ENCODE results near the gene SPAM1. TPM values are rescaled to one million over a fixed set of nuclear protein-coding genes. Genes with fewer than 3 reads are reported as not detected.

The SPAM1 gene
- total RNA-seq, 8 experiments from 2014 or later, result 0.14 to 0.28 (median 0.17) TPM; not detected in 5

DNA sequence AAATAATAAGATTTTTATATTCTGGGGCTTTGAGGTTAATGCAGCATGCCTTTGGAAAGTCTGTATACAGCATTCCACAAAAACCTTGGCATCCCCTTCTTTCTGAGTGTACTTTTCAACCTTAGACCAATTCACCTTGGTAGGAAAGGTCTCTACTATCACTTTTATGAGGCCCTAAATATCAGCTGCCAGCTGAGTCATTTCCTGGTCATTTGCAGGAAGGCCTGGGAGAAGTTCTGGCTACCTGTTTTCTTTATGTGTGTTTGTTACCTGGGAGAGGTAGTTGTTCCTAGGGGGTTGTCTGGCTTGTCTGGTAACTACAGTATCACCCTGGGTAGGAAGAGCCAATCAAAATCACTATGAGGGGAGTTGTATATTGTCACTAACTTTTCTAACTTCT, 4.1 kb downstream of the SPAM1 start:
- ATAC-seq (replicated peaks in 6 of 8), result no peak
- in situ Hi-C loops (cut with MboI; ENCODE audit: low pct_unique_long_range_greater_than_20kb in 2 of 9, low sequenced_read_pairs in 9 of 9, unreplicated experiment in 9 of 9), result no loop called here
- no peak overlapping the region for H3K27ac ChIP-seq
- no peaks in the 10 kb centered on the region for H3K4me1 ChIP-seq (replicated peaks in 1 of 2)
- no peak overlapping the region for H3K4me3 ChIP-seq

GRCh38 chr7:123929655-123930054, 4.6 kb downstream of the SPAM1 start:
- Histone ChIP-seq H3K27ac (no peak overlapping the region), H3K4me3 (no peak overlapping the region), H3K4me1 (replicated peaks in 1 of 2) (no peaks in the 10 kb centered on the region)
- ATAC-seq (replicated peaks in 6 of 8), result no peak
- WGBS, 10 experiments, result 0 to 83% (median 43%) methylated on average over 1 to 2 of the region's 2 CpGs; no CpG with 5 or more reads in 1 of the 10 experiments
- in situ Hi-C loops (cut with MboI; ENCODE audit: low pct_unique_long_range_greater_than_20kb in 2 of 9, low sequenced_read_pairs in 9 of 9, unreplicated experiment in 9 of 9), result no loop called here

GRCh38 chr7:123935436-123936381, 10.7 kb downstream of the SPAM1 start:
- Histone ChIP-seq H3K27ac (no peak overlapping the region), H3K4me1 (replicated peaks in 1 of 2) (no peaks in the 10 kb centered on the region), H3K4me3 (no peak overlapping the region)
- in situ Hi-C loops (cut with MboI; ENCODE audit: low pct_unique_long_range_greater_than_20kb in 2 of 9, low sequenced_read_pairs in 9 of 9, unreplicated experiment in 9 of 9), result no loop called here
- no peak for ATAC-seq (replicated peaks in 6 of 8)
- WGBS, 10 experiments, result 0 to 67% (median 0%) methylated on average over 1 of the region's 1 CpG; no CpG with 5 or more reads in 6 of the 10 experiments

DNA sequence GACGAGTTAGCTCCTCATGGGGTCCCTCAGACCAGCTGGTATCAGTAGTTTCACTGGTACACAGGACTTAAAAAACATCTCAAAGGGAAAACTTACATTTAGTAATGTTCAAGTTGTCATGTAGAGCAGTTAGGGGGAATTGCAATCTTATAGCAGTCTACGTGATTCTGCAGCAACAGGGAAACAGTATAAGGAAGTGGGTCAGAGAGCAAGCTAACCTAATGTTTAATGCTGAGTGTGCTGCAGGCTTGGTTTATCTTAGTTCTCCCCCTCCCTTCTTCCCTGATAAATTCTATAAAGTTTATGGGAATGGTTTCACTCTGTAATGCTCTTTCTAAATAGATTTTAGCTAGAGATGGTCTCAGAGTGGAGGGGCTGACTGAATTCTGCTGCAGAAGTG, 11.3 kb downstream of the SPAM1 start:
- ATAC-seq (replicated peaks in 6 of 8), result no peak
- H3K4me3 ChIP-seq, result no peak overlapping the region
- in situ Hi-C loops (cut with MboI; ENCODE audit: low pct_unique_long_range_greater_than_20kb in 2 of 9, low sequenced_read_pairs in 9 of 9, unreplicated experiment in 9 of 9), result no loop called here
- no peaks in the 10 kb centered on the region for H3K4me1 ChIP-seq (replicated peaks in 1 of 2)
- WGBS, 10 experiments, result 0 to 100% (median 43%) methylated on average over 1 to 2 of the region's 2 CpGs; no CpG with 5 or more reads in 4 of the 10 experiments
- no peak overlapping the region for H3K27ac ChIP-seq

GRCh38 chr7:123939784-123940183, 14.7 kb downstream of the SPAM1 start:
- whole genome bisulfite sequencing, 10 experiments, result 3 to 91% (median 20%) methylated on average over 2 to 3 of the region's 3 CpGs; no CpG with 5 or more reads in 5 of the 10 experiments
- Histone ChIP-seq H3K4me1 (replicated peaks in 1 of 2) (no peaks in the 10 kb centered on the region), H3K4me3 (no peak overlapping the region), H3K27ac (no peak overlapping the region)
- no peak for ATAC-seq (replicated peaks in 6 of 8)
- in situ Hi-C loops (cut with MboI; ENCODE audit: low pct_unique_long_range_greater_than_20kb in 2 of 9, low sequenced_read_pairs in 9 of 9, unreplicated experiment in 9 of 9), result no loop called here

- no peaks in the 10 kb centered on the region for H3K4me1 ChIP-seq (replicated peaks in 1 of 2)
- H3K27ac ChIP-seq, result no peak overlapping the region
- in situ Hi-C loops (cut with MboI; ENCODE audit: low pct_unique_long_range_greater_than_20kb in 2 of 9, low sequenced_read_pairs in 9 of 9, unreplicated experiment in 9 of 9), result no loop called here
- no peak overlapping the region for H3K4me3 ChIP-seq
- ATAC-seq (replicated peaks in 6 of 8), result no peak
- 0 to 86% (median 67%) methylated on average over 1 to 3 of the region's 3 CpGs for WGBS, 10 experiments
Observed at GRCh38 chr7:123941391-123942180, 16.5 kb downstream of the SPAM1 start.

DNA sequence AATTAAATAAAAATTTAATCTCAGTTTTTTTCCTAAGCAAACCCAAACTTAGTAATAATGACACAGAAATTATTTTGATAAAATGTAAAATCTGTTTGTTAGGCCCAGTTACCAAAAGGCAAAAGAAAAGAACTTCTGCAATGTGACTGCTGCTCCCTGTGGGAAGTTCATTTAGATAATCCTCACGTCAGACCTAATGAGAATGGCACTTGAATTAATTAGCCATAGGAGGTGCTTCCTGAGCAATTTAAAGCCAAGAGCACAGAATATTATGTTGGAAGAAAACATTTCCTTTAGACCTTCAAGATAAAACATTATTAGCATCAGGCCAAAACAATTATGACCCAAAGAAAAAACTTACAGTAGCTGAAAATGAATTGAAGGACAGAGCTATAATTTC, 19.4 kb downstream of the SPAM1 start:
- no peak for ATAC-seq (replicated peaks in 6 of 8)
- Histone ChIP-seq H3K4me3 (no peak overlapping the region), H3K4me1 (replicated peaks in 1 of 2) (no peaks in the 10 kb centered on the region), H3K27ac (no peak overlapping the region)
- in situ Hi-C loops (cut with MboI; ENCODE audit: low pct_unique_long_range_greater_than_20kb in 2 of 9, low sequenced_read_pairs in 9 of 9, unreplicated experiment in 9 of 9), result no loop called here
- WGBS, 10 experiments, result 0 to 83% (median 29%) methylated on average over 1 of the region's 1 CpG; no CpG with 5 or more reads in 2 of the 10 experiments

GRCh38 chr7:123945938-123946337, 20.9 kb downstream of the SPAM1 start:
- H3K4me3 ChIP-seq, result no peak overlapping the region
- no peak overlapping the region for H3K27ac ChIP-seq
- 0 to 67% (median 57%) methylated on average over 1 of the region's 1 CpG; no CpG with 5 or more reads in 5 of the 10 experiments for WGBS, 10 experiments
- H3K4me1 ChIP-seq (replicated peaks in 1 of 2), result no peaks in the 10 kb centered on the region
- in situ Hi-C loops (cut with MboI; ENCODE audit: low pct_unique_long_range_greater_than_20kb in 2 of 9, low sequenced_read_pairs in 9 of 9, unreplicated experiment in 9 of 9), result no loop called here
- no peak for ATAC-seq (replicated peaks in 6 of 8)

DNA sequence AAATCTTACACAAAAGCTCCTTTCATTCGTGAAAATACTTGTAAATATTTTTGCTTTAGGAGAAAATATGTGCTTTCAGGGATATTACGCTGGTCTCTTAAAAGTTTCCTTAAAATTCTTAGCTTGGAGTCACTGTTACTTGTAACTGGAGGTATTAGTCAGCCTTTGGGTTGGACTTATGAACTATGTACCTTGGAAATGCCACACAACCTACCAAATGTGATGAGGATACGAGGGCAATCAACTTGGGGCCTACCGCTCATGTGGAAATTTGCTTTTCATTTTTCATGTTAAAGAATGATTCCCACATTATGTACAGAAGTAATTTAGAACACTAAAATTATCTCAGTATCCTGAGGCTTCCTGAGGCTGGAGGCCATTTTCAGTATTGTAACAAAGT, 23.1 kb downstream of the SPAM1 start:
- 7 to 94% (median 63%) methylated on average over 2 to 4 of the region's 4 CpGs; no CpG with 5 or more reads in 1 of the 10 experiments for WGBS, 10 experiments
- ATAC-seq (replicated peaks in 6 of 8), result no peak
- H3K4me1 ChIP-seq (replicated peaks in 1 of 2), result no peaks in the 10 kb centered on the region
- H3K27ac ChIP-seq, result no peak overlapping the region
- H3K4me3 ChIP-seq, result no peak overlapping the region
- in situ Hi-C loops (cut with MboI; ENCODE audit: low pct_unique_long_range_greater_than_20kb in 2 of 9, low sequenced_read_pairs in 9 of 9, unreplicated experiment in 9 of 9), result no loop called here

DNA sequence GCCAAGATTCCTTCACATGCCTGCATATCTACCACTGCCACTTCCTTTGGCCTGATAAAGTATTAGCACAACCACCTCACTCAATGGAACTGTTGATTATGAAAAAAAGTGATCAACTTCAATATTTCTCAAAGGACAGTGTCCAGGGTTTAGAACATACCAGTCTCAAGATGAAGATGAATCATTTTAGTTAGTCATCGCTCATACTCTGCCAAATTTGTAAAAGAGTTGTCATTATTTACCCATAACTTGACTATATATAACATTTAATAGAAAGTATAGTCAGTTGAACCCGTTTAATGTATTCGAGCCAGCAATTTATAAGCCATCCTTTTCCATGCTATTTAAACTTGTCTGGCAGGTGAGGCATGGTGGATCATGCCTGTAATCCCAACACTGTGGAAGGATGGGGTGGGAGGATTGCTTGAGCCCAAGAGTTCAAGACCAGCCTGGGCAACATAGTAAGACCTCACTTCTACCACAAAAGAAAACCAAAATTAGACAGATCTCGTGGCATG, 33.2 kb downstream of the SPAM1 start:
- Histone ChIP-seq H3K27ac (no peak overlapping the region), H3K4me3 (no peak overlapping the region), H3K4me1 (replicated peaks in 1 of 2) (no peaks in the 10 kb centered on the region)
- 3 to 96% (median 47%) methylated on average over 1 to 4 of the region's 4 CpGs; no CpG with 5 or more reads in 2 of the 10 experiments for WGBS, 10 experiments
- ATAC-seq (replicated peaks in 6 of 8), result no peak
- in situ Hi-C loops (cut with MboI; ENCODE audit: low pct_unique_long_range_greater_than_20kb in 2 of 9, low sequenced_read_pairs in 9 of 9, unreplicated experiment in 9 of 9), result no loop called here

GRCh38 chr7:123961771-123962170, 36.7 kb downstream of the SPAM1 start:
- WGBS, 10 experiments, result 0 to 79% (median 69%) methylated on average over 1 to 6 of the region's 6 CpGs; no CpG with 5 or more reads in 3 of the 10 experiments
- ATAC-seq (replicated peaks in 6 of 8), result peak in 5 of 8 experiments; percentile 20 to 59 (median 28)

DNA sequence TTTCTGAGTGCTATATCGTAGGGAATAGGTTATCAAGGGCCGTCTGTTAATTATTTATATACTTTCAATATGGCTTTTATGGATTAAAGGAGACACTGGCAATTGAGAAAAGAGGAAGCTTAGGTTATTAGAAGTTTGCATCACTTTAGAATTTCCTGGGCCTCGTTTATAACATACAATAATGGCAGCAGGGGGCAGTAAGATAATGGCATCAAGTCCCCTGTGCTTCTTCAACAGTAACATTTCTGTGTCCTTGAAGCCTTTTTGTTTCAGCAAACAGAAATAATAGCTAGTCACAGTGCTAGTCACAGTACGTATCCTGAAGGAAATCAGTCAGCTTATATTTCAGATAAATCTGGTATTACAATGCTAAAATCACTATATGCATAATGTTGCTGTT, 41.9 kb downstream of the SPAM1 start:
- no peak overlapping the region for H3K27ac ChIP-seq
- 0 to 86% (median 40%) methylated on average over 1 to 4 of the region's 4 CpGs; no CpG with 5 or more reads in 1 of the 10 experiments for whole genome bisulfite sequencing, 10 experiments
- in situ Hi-C loops (cut with MboI; ENCODE audit: low pct_unique_long_range_greater_than_20kb in 2 of 9, low sequenced_read_pairs in 9 of 9, unreplicated experiment in 9 of 9), result no loop called here
- no peaks in the 10 kb centered on the region for H3K4me1 ChIP-seq (replicated peaks in 1 of 2)
- H3K4me3 ChIP-seq, result no peak overlapping the region
- no peak for ATAC-seq (replicated peaks in 6 of 8)

More at GRCh38 chr7:123961771-123962170, 36.7 kb downstream of the SPAM1 start:
- Histone ChIP-seq H3K27ac (no peak overlapping the region), H3K4me3 (no peak overlapping the region), H3K4me1 (replicated peaks in 1 of 2) (no peaks in the 10 kb centered on the region)
- in situ Hi-C loops (cut with MboI; ENCODE audit: low pct_unique_long_range_greater_than_20kb in 2 of 9, low sequenced_read_pairs in 9 of 9, unreplicated experiment in 9 of 9), result no loop called here

GRCh38 chr7:123972045-123972444, 47.0 kb downstream of the SPAM1 start:
- ATAC-seq (replicated peaks in 6 of 8), result no peak
- in situ Hi-C loops (cut with MboI; ENCODE audit: low pct_unique_long_range_greater_than_20kb in 2 of 9, low sequenced_read_pairs in 9 of 9, unreplicated experiment in 9 of 9), result no loop called here
- WGBS, 10 experiments, result 0 to 78% (median 24%) methylated on average over 1 of the region's 1 CpG; no CpG with 5 or more reads in 2 of the 10 experiments
- Histone ChIP-seq H3K4me3 (no peak overlapping the region), H3K4me1 (replicated peaks in 1 of 2) (no peaks in the 10 kb centered on the region), H3K27ac (no peak overlapping the region)

Measured in motor neuron (in vitro differentiated cells).